ENCODE results near the gene NCOA4.

DNA sequence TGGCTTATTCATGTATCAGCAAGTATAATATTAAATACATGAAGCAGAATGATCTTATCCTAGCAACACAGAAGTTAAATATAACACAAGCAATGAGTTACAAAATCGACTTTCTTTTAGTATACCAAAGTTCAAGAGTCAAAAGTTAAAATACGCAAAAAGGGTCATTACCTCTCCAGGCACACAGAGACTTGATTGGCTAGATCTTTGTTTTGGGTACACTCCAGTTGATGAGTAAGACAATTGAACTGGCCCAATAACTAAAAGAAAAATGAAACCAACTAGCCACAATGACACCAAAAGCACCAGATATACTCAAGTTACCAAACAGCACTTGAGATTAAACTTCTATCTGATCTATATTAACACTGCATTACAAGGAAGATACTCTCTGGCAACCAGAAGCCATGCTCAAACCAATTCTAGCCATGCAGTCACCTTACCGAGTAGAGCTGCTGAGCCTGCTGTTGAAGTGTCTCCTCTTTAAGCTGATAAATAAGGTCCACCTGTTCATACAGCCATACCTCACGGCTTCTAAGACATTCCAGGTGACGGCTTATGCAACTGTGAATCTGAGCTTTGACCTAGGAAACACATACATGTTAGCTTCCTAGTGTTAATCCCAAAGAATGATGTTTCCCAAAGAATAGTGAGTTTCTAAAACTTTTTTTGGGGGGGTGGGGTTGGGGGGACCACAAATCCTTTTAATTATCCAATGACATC is 15.6 kb downstream of the NCOA4 start:
- TF ChIP-seq POLR2A (IDR thresholded peaks at IDR 0.05; ENCODE audit: low read depth, low read length) (no peak), EZH2 (IDR thresholded peaks at IDR 0.05; ENCODE audit: borderline replicate concordance, low read depth, low read length, severe bottlenecking) (no peak), GATA2 (IDR thresholded peaks at IDR 0.05; ENCODE audit: insufficient read depth, insufficient read length, low read depth, low read length) (no peak), POLR2AphosphoS5 (IDR thresholded peaks at IDR 0.05; ENCODE audit: insufficient read depth, low read depth, low read length) (no peak), MYC (IDR thresholded peaks at IDR 0.05; ENCODE audit: low read depth, low read length) (no peak), JUN (IDR thresholded peaks at IDR 0.05; ENCODE audit: borderline replicate concordance, insufficient read depth, insufficient read length, low read depth) (no peak)
- TF ChIP-seq, protein P1, sequence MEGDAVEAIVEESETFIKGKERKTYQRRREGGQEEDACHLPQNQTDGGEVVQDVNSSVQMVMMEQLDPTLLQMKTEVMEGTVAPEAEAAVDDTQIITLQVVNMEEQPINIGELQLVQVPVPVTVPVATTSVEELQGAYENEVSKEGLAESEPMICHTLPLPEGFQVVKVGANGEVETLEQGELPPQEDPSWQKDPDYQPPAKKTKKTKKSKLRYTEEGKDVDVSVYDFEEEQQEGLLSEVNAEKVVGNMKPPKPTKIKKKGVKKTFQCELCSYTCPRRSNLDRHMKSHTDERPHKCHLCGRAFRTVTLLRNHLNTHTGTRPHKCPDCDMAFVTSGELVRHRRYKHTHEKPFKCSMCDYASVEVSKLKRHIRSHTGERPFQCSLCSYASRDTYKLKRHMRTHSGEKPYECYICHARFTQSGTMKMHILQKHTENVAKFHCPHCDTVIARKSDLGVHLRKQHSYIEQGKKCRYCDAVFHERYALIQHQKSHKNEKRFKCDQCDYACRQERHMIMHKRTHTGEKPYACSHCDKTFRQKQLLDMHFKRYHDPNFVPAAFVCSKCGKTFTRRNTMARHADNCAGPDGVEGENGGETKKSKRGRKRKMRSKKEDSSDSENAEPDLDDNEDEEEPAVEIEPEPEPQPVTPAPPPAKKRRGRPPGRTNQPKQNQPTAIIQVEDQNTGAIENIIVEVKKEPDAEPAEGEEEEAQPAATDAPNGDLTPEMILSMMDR (IDR thresholded peaks at IDR 0.05; ENCODE audit: extremely low read depth in 1 of 2, insufficient read depth in 1 of 2, low read depth in 1 of 2, low read length in 2 of 2) = no peak
- TF ChIP-seq, protein P2, sequence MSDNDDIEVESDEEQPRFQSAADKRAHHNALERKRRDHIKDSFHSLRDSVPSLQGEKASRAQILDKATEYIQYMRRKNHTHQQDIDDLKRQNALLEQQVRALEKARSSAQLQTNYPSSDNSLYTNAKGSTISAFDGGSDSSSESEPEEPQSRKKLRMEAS (IDR thresholded peaks at IDR 0.05; ENCODE audit: insufficient read depth, insufficient read length) = no peak

All from endothelial cell of umbilical vein (primary cell).